ENCODE data around the gene NTRK3.

Gene NTRK3

DNA sequence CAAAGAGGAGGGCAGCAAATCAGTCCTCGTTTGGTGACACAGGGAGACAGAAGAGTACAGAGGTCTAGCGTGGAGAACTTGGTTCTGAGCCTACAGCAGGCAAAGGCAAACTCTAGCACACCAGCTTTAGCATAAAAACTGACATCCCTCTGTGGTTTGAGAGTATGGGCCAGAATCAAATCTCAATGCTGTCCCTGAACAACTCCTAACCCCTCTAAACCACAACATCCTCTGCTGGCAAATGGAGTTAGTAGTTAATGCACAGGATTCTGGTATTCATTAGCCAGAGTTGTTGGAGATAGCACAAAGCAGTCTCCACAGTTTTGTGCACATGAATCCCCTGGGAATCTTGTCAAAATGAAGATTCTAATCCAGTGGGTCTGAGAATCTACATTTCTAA lies 315.8 kb downstream of the NTRK3 start:
- no peak for TF ChIP-seq CTCF (IDR thresholded peaks at IDR 0.05; ENCODE audit: extremely low read depth, missing control alignments)
- no peak for DNase-seq (ENCODE audit: low spot score)

DNA sequence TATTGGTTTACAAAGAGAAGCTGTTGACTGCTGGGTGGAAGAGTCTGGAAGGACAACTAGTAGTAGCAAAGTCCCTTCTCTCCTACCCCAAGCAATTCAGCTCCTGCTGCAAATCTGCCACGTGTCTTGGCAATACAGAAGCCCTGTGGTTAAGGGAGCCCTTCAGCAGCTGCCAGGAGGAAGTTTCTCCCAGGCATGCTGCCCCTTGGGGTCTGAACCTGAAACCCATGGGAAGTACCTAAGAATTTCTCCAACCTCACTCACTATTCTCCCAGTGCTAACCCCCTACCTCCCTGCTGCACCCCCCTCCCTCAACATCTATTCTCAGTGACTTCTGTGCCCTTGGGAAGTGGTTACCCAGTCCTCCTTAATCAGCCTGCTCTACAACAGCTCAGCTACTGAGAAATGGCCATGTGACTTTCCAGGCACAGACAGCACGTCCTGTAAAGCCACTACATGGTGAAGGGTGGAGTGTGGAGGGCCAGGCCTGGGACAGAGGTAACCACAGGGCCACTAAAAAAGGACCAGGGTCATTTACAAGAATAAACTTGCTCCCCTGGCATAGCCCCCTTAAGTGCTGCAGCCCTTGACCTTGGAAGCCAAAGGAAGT lies 316.6 kb downstream of the NTRK3 start:
- TF ChIP-seq CTCF (IDR thresholded peaks at IDR 0.05; ENCODE audit: extremely low read depth, missing control alignments): no peak
- DNase-seq (ENCODE audit: low spot score): no peak

- no peak for TF ChIP-seq CTCF (IDR thresholded peaks at IDR 0.05; ENCODE audit: extremely low read depth, missing control alignments)
- DNase-seq (ENCODE audit: low spot score): no peak
Observed at GRCh38 chr15:87938031-87938430, 318.5 kb downstream of the NTRK3 start.

- no peak for TF ChIP-seq CTCF (IDR thresholded peaks at IDR 0.05; ENCODE audit: extremely low read depth, missing control alignments)
- DNase-seq (ENCODE audit: low spot score): no peak
Observed at GRCh38 chr15:87935583-87935982, 321.0 kb downstream of the NTRK3 start.

GRCh38 chr15:87931584-87931983 lies 325.0 kb downstream of the NTRK3 start:
- TF ChIP-seq CTCF (IDR thresholded peaks at IDR 0.05; ENCODE audit: extremely low read depth, missing control alignments): no peak
- no peak for DNase-seq (ENCODE audit: low spot score)

DNA sequence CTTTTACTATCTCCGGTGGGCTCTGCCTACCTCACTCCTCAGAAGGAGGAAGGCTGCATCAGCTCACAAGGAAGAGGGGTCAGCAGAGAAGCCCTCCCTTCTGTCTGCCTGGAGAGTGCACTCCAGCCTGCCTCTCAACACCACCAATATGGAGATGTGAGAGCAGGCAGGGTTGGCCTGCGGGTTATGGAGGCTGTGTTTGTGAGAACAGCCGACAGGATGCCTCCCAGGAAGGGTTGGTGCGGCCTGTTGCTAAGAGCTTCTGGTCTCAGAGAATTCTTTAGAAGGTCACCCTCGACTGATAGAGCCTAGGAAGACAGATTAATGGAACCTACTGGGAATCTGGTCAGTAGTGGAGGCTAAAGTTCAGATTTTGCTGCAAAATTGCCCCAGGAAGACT lies 326.1 kb downstream of the NTRK3 start:
- no peak for DNase-seq (ENCODE audit: low spot score)
- no peak for TF ChIP-seq CTCF (IDR thresholded peaks at IDR 0.05; ENCODE audit: extremely low read depth, missing control alignments)

GRCh38 chr15:87929841-87930240 lies 326.7 kb downstream of the NTRK3 start:
- TF ChIP-seq CTCF (IDR thresholded peaks at IDR 0.05; ENCODE audit: extremely low read depth, missing control alignments): no peak
- no peak for DNase-seq (ENCODE audit: low spot score)
